ENCODE data around the gene FOXL2.

FOXL2 gene

DNA sequence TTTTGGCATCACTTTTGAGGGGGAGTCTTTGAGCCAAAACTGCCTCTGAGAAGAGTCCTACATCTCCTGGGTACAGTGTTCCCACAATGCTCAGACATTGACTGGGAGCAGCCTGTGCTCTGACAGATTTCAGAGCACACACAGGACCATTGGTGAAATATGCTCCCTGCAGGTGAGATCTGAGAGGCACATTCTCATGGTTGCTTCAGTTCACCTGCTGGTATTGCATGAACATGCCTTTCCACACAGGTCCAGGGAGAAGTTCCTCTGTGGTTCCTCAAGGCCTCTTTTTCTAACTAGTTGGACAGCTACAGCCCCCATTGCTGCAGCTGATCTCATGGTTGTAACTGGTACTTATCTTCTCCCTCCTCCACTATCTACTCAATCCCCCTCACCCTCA, 37.0 kb downstream of the FOXL2 start:
- Histone ChIP-seq H3K36me3 (ENCODE audit: insufficient read depth, low read length) (no peaks in the 10 kb centered on the region), H3K27me3 (ENCODE audit: insufficient read depth, low read length) (no peaks in the 10 kb centered on the region), H3K4me1 (ENCODE audit: control insufficient read depth, insufficient read depth, low read length, unreplicated experiment) (peaks cover 4% of the 10 kb centered on the region), H3K27ac (ENCODE audit: low read depth, low read length) (no peak overlapping the region), H3K4me3 (ENCODE audit: low read depth, low read length) (no peak overlapping the region), H2AFZ (ENCODE audit: low read length, unreplicated experiment) (no peak overlapping the region), H3K79me2 (ENCODE audit: control insufficient read depth, insufficient read depth, low read length, unreplicated experiment) (no peaks in the 10 kb centered on the region)

- Histone ChIP-seq H3K36me3 (ENCODE audit: insufficient read depth, low read length) (no peaks in the 10 kb centered on the region), H3K79me2 (ENCODE audit: control insufficient read depth, insufficient read depth, low read length, unreplicated experiment) (no peaks in the 10 kb centered on the region), H3K4me1 (ENCODE audit: control insufficient read depth, insufficient read depth, low read length, unreplicated experiment) (no peaks in the 10 kb centered on the region), H2AFZ (ENCODE audit: low read length, unreplicated experiment) (no peak overlapping the region), H3K27me3 (ENCODE audit: insufficient read depth, low read length) (no peaks in the 10 kb centered on the region), H3K27ac (ENCODE audit: low read depth, low read length) (no peak overlapping the region), H3K4me3 (ENCODE audit: low read depth, low read length) (no peak overlapping the region)
Measured at GRCh38 chr3:138908846-138909245, 38.1 kb downstream of the FOXL2 start.

GRCh38 chr3:138907539-138907938, 39.4 kb downstream of the FOXL2 start:
- Histone ChIP-seq H2AFZ (ENCODE audit: low read length, unreplicated experiment) (no peak overlapping the region), H3K79me2 (ENCODE audit: control insufficient read depth, insufficient read depth, low read length, unreplicated experiment) (no peaks in the 10 kb centered on the region), H3K4me3 (ENCODE audit: low read depth, low read length) (no peak overlapping the region), H3K4me1 (ENCODE audit: control insufficient read depth, insufficient read depth, low read length, unreplicated experiment) (no peaks in the 10 kb centered on the region), H3K36me3 (ENCODE audit: insufficient read depth, low read length) (no peaks in the 10 kb centered on the region), H3K27ac (ENCODE audit: low read depth, low read length) (no peak overlapping the region), H3K27me3 (ENCODE audit: insufficient read depth, low read length) (no peaks in the 10 kb centered on the region)

GRCh38 chr3:138902171-138902570, 44.8 kb downstream of the FOXL2 start:
- H3K4me1 ChIP-seq (ENCODE audit: control insufficient read depth, insufficient read depth, low read length, unreplicated experiment): no peaks in the 10 kb centered on the region
- no peak overlapping the region for H3K27ac ChIP-seq (ENCODE audit: low read depth, low read length)
- H3K27me3 ChIP-seq (ENCODE audit: insufficient read depth, low read length): no peaks in the 10 kb centered on the region
- H3K79me2 ChIP-seq (ENCODE audit: control insufficient read depth, insufficient read depth, low read length, unreplicated experiment): no peaks in the 10 kb centered on the region
- no peak overlapping the region for H3K4me3 ChIP-seq (ENCODE audit: low read depth, low read length)
- no peaks in the 10 kb centered on the region for H3K36me3 ChIP-seq (ENCODE audit: insufficient read depth, low read length)
- no peak overlapping the region for H2AFZ ChIP-seq (ENCODE audit: low read length, unreplicated experiment)

DNA sequence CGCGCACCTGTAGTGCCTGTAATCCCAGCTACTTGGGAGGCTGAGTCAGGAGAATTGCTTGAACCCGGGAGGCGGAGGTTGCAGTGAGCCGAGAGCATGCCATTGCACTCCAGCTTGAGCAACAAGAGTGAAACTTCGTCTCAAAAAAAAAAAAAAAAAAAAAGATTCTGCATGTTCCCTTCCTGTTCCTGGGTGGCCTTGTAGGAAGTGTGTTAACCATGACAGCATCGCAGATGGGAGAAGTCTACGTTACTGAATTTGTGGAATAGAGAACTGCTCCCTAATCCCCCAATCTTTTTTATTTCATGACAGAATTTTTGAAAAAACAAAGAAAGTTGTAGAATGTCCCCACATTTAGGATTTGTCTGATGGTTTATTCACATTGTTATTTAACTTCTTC, 45.4 kb downstream of the FOXL2 start:
- Histone ChIP-seq H3K27me3 (ENCODE audit: insufficient read depth, low read length) (no peaks in the 10 kb centered on the region), H2AFZ (ENCODE audit: low read length, unreplicated experiment) (no peak overlapping the region), H3K4me3 (ENCODE audit: low read depth, low read length) (no peak overlapping the region), H3K36me3 (ENCODE audit: insufficient read depth, low read length) (no peaks in the 10 kb centered on the region), H3K79me2 (ENCODE audit: control insufficient read depth, insufficient read depth, low read length, unreplicated experiment) (no peaks in the 10 kb centered on the region), H3K4me1 (ENCODE audit: control insufficient read depth, insufficient read depth, low read length, unreplicated experiment) (no peaks in the 10 kb centered on the region), H3K27ac (ENCODE audit: low read depth, low read length) (no peak overlapping the region)

- Histone ChIP-seq H3K79me2 (ENCODE audit: control insufficient read depth, insufficient read depth, low read length, unreplicated experiment) (no peaks in the 10 kb centered on the region), H2AFZ (ENCODE audit: low read length, unreplicated experiment) (no peak overlapping the region), H3K4me1 (ENCODE audit: control insufficient read depth, insufficient read depth, low read length, unreplicated experiment) (no peaks in the 10 kb centered on the region), H3K36me3 (ENCODE audit: insufficient read depth, low read length) (no peaks in the 10 kb centered on the region), H3K27ac (ENCODE audit: low read depth, low read length) (no peak overlapping the region), H3K27me3 (ENCODE audit: insufficient read depth, low read length) (no peaks in the 10 kb centered on the region), H3K4me3 (ENCODE audit: low read depth, low read length) (no peak overlapping the region)
Measured at GRCh38 chr3:138899351-138899991, 47.5 kb downstream of the FOXL2 start.

DNA sequence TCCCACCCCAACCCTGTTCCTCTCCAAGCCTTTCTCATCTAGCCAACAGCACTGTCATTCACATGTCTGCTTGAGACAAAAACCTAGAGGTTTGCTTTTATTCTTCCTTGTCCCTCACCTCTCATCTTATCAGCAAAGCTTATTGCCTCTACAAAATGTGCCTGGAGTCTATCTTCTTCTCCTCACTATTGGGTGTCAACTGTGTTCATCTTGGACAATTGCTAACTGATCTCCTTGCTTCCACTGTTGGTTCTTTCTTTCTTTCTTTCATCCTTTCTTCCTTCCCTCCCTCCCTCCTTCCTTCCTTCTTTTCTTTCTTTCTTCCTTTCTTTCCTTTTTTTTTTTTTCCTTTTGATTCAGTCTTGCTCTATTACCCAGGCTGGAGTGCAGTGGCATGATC, 48.2 kb downstream of the FOXL2 start:
- H2AFZ ChIP-seq (ENCODE audit: low read length, unreplicated experiment): no peak overlapping the region
- no peaks in the 10 kb centered on the region for H3K79me2 ChIP-seq (ENCODE audit: control insufficient read depth, insufficient read depth, low read length, unreplicated experiment)
- H3K36me3 ChIP-seq (ENCODE audit: insufficient read depth, low read length): no peaks in the 10 kb centered on the region
- H3K27me3 ChIP-seq (ENCODE audit: insufficient read depth, low read length): no peaks in the 10 kb centered on the region
- no peak overlapping the region for H3K4me3 ChIP-seq (ENCODE audit: low read depth, low read length)
- no peak overlapping the region for H3K27ac ChIP-seq (ENCODE audit: low read depth, low read length)
- no peaks in the 10 kb centered on the region for H3K4me1 ChIP-seq (ENCODE audit: control insufficient read depth, insufficient read depth, low read length, unreplicated experiment)

DNA sequence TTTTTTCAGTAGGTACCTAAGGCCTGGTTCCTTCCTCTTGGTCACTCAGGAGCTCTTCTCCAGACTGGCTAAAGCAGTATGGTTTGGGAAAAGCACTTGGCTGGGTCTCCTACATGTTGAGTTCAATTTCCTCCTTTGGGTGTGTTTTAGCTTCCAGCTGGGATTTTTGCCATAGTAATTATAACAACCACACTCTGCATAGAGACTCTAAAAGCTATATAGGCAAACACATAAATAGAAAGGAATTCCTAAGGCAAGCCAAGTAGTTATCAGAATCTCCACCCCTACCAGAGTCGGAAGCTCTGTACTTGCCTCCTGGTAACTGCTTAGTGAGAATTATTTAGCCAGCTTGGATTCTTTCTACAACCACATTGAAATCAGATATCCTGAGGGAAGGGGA, 48.6 kb downstream of the FOXL2 start:
- Histone ChIP-seq H3K79me2 (ENCODE audit: control insufficient read depth, insufficient read depth, low read length, unreplicated experiment) (no peaks in the 10 kb centered on the region), H2AFZ (ENCODE audit: low read length, unreplicated experiment) (no peak overlapping the region), H3K36me3 (ENCODE audit: insufficient read depth, low read length) (no peaks in the 10 kb centered on the region), H3K27me3 (ENCODE audit: insufficient read depth, low read length) (no peaks in the 10 kb centered on the region), H3K4me1 (ENCODE audit: control insufficient read depth, insufficient read depth, low read length, unreplicated experiment) (no peaks in the 10 kb centered on the region), H3K4me3 (ENCODE audit: low read depth, low read length) (no peak overlapping the region), H3K27ac (ENCODE audit: low read depth, low read length) (no peak overlapping the region)
